Erythroblast (primary cell): ENCODE data around the gene HOXD11.
A peak's percentile ranks its signal among the peaks of the same experiment; 100 is the strongest.

Experiments used
- DNase-seq, 2 experiments: peaks; one replicate each; lab custom pipeline; 2025; lab: John Stamatoyannopoulos, UW
- GATA1 ChIP-seq: IDR thresholded peaks from 2 replicates; pipeline ENCODE4 v1.6.1; 2011; ENCODE audit warnings: low read depth, mild to moderate bottlenecking, control low read depth, low read length, moderate library complexity
- POLR2A ChIP-seq: IDR thresholded peaks from 2 replicates; pipeline ENCODE4 v1.6.1; 2011; ENCODE audit warnings: mild to moderate bottlenecking, low read length

HOXD11 gene

GRCh38 chr2:176076063-176076462, 31.0 kb upstream of the HOXD11 start:
- TF ChIP-seq GATA1 (no peak), POLR2A (no peak)
- no peak for DNase-seq

GRCh38 chr2:176076796-176077195, 30.3 kb upstream of the HOXD11 start:
- TF ChIP-seq POLR2A (no peak), GATA1 (no peak)
- no peak for DNase-seq

GRCh38 chr2:176078541-176079284, 28.4 kb upstream of the HOXD11 start:
- peak in 1 of 2 experiments; percentile 24 for DNase-seq
- TF ChIP-seq POLR2A, result no peak
- TF ChIP-seq GATA1, result no peak

GRCh38 chr2:176079285-176079830, 27.7 kb upstream of the HOXD11 start:
- DNase-seq, result no peak
- TF ChIP-seq POLR2A (no peak), GATA1 (no peak)

GRCh38 chr2:176079831-176080539, 27.1 kb upstream of the HOXD11 start:
- peak; percentile 85 to 90 for DNase-seq
- TF ChIP-seq POLR2A (no peak), GATA1 (no peak)

GRCh38 chr2:176080540-176081375, 26.3 kb upstream of the HOXD11 start:
- DNase-seq, result peak; percentile 66 to 73
- TF ChIP-seq POLR2A, result no peak
- TF ChIP-seq GATA1, result no peak

- peak in 1 of 2 experiments; percentile 52 for DNase-seq
- TF ChIP-seq GATA1 (no peak), POLR2A (no peak)
These were observed 25.7 kb upstream of the HOXD11 start for GRCh38 chr2:176081376-176081836.

- TF ChIP-seq GATA1 (no peak), POLR2A (no peak)
- DNase-seq, result peak; percentile 36 to 52
These were observed 25.1 kb upstream of the HOXD11 start for GRCh38 chr2:176081837-176082524.

GRCh38 chr2:176082525-176082823, 24.6 kb upstream of the HOXD11 start:
- peak in 1 of 2 experiments; percentile 41 for DNase-seq
- TF ChIP-seq GATA1 (no peak), POLR2A (no peak)

- no peak for TF ChIP-seq GATA1
- no peak for TF ChIP-seq POLR2A
These were observed 24.0 kb upstream of the HOXD11 start for GRCh38 chr2:176082824-176083751.

GRCh38 chr2:176083796-176084261, 23.3 kb upstream of the HOXD11 start, which contains the start of gene EVX2:
EVX2 (minus strand) TSS chr2:176083962; CDS start chr2:176083776, 186 bp downstream.
- TF ChIP-seq POLR2A (no peak), GATA1 (no peak)
- DNase-seq, result no peak

More at GRCh38 chr2:176082824-176083751, 24.0 kb upstream of the HOXD11 start:
- peak in 1 of 2 experiments; percentile 41 for DNase-seq
